Measurements from ENCODE around the gene TGM1.

TGM1 gene

GRCh38 chr14:24232121-24232644 is 30.8 kb downstream of the TGM1 start, which contains the start of gene NEDD8 (continued):
- TF ChIP-seq ZNF174 (tag by site-specific recombination; IDR thresholded peaks at IDR 0.05): no peak
- TF ChIP-seq, protein P1, sequence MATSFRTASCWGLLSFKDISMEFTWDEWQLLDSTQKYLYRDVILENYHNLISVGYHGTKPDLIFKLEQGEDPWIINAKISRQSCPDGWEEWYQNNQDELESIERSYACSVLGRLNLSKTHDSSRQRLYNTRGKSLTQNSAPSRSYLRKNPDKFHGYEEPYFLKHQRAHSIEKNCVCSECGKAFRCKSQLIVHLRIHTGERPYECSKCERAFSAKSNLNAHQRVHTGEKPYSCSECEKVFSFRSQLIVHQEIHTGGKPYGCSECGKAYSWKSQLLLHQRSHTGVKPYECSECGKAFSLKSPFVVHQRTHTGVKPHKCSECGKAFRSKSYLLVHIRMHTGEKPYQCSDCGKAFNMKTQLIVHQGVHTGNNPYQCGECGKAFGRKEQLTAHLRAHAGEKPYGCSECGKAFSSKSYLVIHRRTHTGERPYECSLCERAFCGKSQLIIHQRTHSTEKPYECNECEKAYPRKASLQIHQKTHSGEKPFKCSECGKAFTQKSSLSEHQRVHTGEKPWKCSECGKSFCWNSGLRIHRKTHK (tag by site-specific recombination; IDR thresholded peaks at IDR 0.05): no peak
- no peak for TF ChIP-seq ZNF549 (tag by site-specific recombination; IDR thresholded peaks at IDR 0.05)
- peak; percentile 59; the same call in 1 of the 2 replicates for TF ChIP-seq ZNF518A (tag by site-specific recombination; conservative IDR thresholded peaks at IDR 0.05; ENCODE audit: low read depth)
- no peak for TF ChIP-seq ZSCAN30 (tag by site-specific recombination; IDR thresholded peaks at IDR 0.05)
- TF ChIP-seq ZNF112 (tag by site-specific recombination; IDR thresholded peaks at IDR 0.05): no peak
- TF ChIP-seq ZNF146 (tag by site-specific recombination; IDR thresholded peaks at IDR 0.05): no peak
- peak; percentile 69 for TF ChIP-seq ZEB2 (tag by site-specific recombination; IDR thresholded peaks at IDR 0.05)
- TF ChIP-seq, protein P2, sequence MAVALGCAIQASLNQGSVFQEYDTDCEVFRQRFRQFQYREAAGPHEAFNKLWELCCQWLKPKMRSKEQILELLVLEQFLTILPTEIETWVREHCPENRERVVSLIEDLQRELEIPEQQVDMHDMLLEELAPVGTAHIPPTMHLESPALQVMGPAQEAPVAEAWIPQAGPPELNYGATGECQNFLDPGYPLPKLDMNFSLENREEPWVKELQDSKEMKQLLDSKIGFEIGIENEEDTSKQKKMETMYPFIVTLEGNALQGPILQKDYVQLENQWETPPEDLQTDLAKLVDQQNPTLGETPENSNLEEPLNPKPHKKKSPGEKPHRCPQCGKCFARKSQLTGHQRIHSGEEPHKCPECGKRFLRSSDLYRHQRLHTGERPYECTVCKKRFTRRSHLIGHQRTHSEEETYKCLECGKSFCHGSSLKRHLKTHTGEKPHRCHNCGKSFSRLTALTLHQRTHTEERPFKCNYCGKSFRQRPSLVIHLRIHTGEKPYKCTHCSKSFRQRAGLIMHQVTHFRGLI (tag by site-specific recombination; IDR thresholded peaks at IDR 0.05): no peak
- no peak for TF ChIP-seq TSHZ1 (tag by site-specific recombination; IDR thresholded peaks at IDR 0.05; ENCODE audit: borderline replicate concordance)
- TF ChIP-seq ZNF660 (tag by site-specific recombination; IDR thresholded peaks at IDR 0.05): no peak
- TF ChIP-seq ZNF138 (tag by site-specific recombination; IDR thresholded peaks at IDR 0.05; ENCODE audit: borderline replicate concordance): no peak
- TF ChIP-seq ZNF175 (tag by site-specific recombination; IDR thresholded peaks at IDR 0.05): no peak
- peak; percentile 97 for TF ChIP-seq ZNF76 (tag by site-specific recombination; IDR thresholded peaks at IDR 0.05; ENCODE audit: borderline replicate concordance, low read depth)
- TF ChIP-seq ZNF366 (tag by site-specific recombination; conservative IDR thresholded peaks at IDR 0.05): no peak; the same call in 1 of the 2 replicates
- TF ChIP-seq, protein P3, sequence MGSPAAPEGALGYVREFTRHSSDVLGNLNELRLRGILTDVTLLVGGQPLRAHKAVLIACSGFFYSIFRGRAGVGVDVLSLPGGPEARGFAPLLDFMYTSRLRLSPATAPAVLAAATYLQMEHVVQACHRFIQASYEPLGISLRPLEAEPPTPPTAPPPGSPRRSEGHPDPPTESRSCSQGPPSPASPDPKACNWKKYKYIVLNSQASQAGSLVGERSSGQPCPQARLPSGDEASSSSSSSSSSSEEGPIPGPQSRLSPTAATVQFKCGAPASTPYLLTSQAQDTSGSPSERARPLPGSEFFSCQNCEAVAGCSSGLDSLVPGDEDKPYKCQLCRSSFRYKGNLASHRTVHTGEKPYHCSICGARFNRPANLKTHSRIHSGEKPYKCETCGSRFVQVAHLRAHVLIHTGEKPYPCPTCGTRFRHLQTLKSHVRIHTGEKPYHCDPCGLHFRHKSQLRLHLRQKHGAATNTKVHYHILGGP (tag by site-specific recombination; IDR thresholded peaks at IDR 0.05): no peak
- TF ChIP-seq ZNF521 (tag by site-specific recombination; IDR thresholded peaks at IDR 0.05): no peak
- TF ChIP-seq BCL11A (tag by site-specific recombination; IDR thresholded peaks at IDR 0.05; ENCODE audit: low read depth): no peak
- no peak for TF ChIP-seq OVOL3 (tag by site-specific recombination; IDR thresholded peaks at IDR 0.05)
- peak; percentile 27; the same call in 1 of the 2 replicates for TF ChIP-seq KLF9 (tag by site-specific recombination; IDR thresholded peaks at IDR 0.05; ENCODE audit: low read depth)
- no peak for TF ChIP-seq ZNF560 (tag by site-specific recombination; IDR thresholded peaks at IDR 0.05; ENCODE audit: borderline replicate concordance)
- TF ChIP-seq ZNF571 (tag by site-specific recombination; IDR thresholded peaks at IDR 0.05): no peak
- TF ChIP-seq ZNF830 (tag by site-specific recombination; IDR thresholded peaks at IDR 0.05; ENCODE audit: low read depth): no peak
- no peak for TF ChIP-seq ZNF416 (tag by site-specific recombination; IDR thresholded peaks at IDR 0.05)
- 0 out of 2 replicates have a peak, but pooled peaks have one; percentile 16 for TF ChIP-seq KLF7 (tag by site-specific recombination; IDR thresholded peaks at IDR 0.05; ENCODE audit: borderline replicate concordance)
- no peak for TF ChIP-seq ZNF221 (tag by site-specific recombination; IDR thresholded peaks at IDR 0.05; ENCODE audit: borderline replicate concordance)
- TF ChIP-seq EGR2 (tag by site-specific recombination; IDR thresholded peaks at IDR 0.05; ENCODE audit: low read depth): no peak
- TF ChIP-seq ZBTB20 (tag by site-specific recombination; IDR thresholded peaks at IDR 0.05): peak; percentile 11; the same call in 1 of the 2 replicates

All from HEK293 (cell line).